HepG2 (cell line): ENCODE results near the gene FBH1. TPM values are rescaled to one million over a fixed set of nuclear protein-coding genes. Genes with fewer than 3 reads are reported as not detected.

Source experiments
- ATAC-seq: fragments of 200-7000 bp; cut with Tn5 transposase; 3 replicates; pipeline ENCODE4 v1.9.1; 2020; ENCODE audit warnings: mild to moderate bottlenecking, moderate library complexity
- BruUV-seq: library from RNA; stranded (reverse); fragments of 400-500 nt; replicated peaks from 2 replicates; lab custom pipeline; 2021; lab: Mats Ljungman, UMichigan
- CTCF ChIA-PET: fragments of 300-600 bp; formaldehyde crosslinking; extraction: SDS; loops from one replicate; lab custom pipeline; 2021; ENCODE audit warnings: low total read pairs, inconsistent platforms, low intra/inter-chr PET ratio; lab: Yijun Ruan, JAX
- POLR2A ChIA-PET: fragments of 350-600 bp; sonication (Branson Sonifier 250); formaldehyde crosslinking; loops from one replicate; lab custom pipeline; 2020; ENCODE audit warnings: antibody characterized with exemption, inconsistent platforms; lab: Yijun Ruan, JAX
- DNase-seq: peaks from one replicate; pipeline ENCODE4 v3.0.0-alpha.2; 2015; ENCODE audit warnings: low spot score
- FAIRE-seq: peaks from 3 replicates; lab custom pipeline; 2011; peaks lifted over from hg19 to GRCh38; lab: Jason Lieb, UNC
- H2AFZ ChIP-seq: one replicate; pipeline ENCODE4 v1.6.1; 2011; ENCODE audit warnings: low read length, inconsistent platforms
- H3K27ac ChIP-seq: fragments of 300-600 bp; 3 replicates; pipeline ENCODE4 v1.8.0; 2011; ENCODE audit warnings: mixed run types, mild to moderate bottlenecking, mixed read lengths, low read length, inconsistent platforms; ENCODE audit not compliant: insufficient read depth; ENCODE audit errors: extremely low read length
- H3K27me3 ChIP-seq, 2 experiments: fragments of 200-600 bp in 1 of 2; 2 replicates in 1 of 2; 3 replicates in 1 of 2; pipeline versions ENCODE4 v1.6.0 to v1.8.0; 2011; ENCODE audit warnings: low read length in 2 of 2, mild to moderate bottlenecking in 2 of 2, moderate library complexity in 2 of 2, inconsistent platforms in 1 of 2; ENCODE audit not compliant: insufficient read depth in 2 of 2, control insufficient read depth in 1 of 2
- H3K36me3 ChIP-seq, 2 experiments: fragments of 200-600 bp in 1 of 2; replicated peaks in 1 of 2; 2 replicates in 1 of 2; 3 replicates in 1 of 2; pipeline versions ENCODE4 v1.5.1 to v1.8.0; 2011; ENCODE audit warnings: low read length in 2 of 2, inconsistent platforms in 1 of 2; ENCODE audit not compliant: insufficient read depth in 2 of 2, control insufficient read depth in 1 of 2
- H3K4me1 ChIP-seq: 2 replicates; pipeline ENCODE4 v1.5.1; 2012; ENCODE audit warnings: low read length, inconsistent platforms; ENCODE audit not compliant: insufficient read depth
- H3K4me2 ChIP-seq: 2 replicates; pipeline ENCODE4 v1.6.0; 2011; ENCODE audit warnings: low read depth, low read length, inconsistent platforms
- H3K4me3 ChIP-seq, 3 experiments: fragments of 200-600 bp in 1 of 3; sonication (generic), shearing (Covaris generic) in 1 of 3; replicated peaks in 1 of 3; 2 replicates each; pipeline ENCODE4 v1.5.1; 2011 to 2016; ENCODE audit warnings: low read length in 3 of 3, inconsistent platforms in 2 of 3, low read depth in 2 of 3, mild to moderate bottlenecking in 2 of 3, control low read depth in 1 of 3, mixed read lengths in 1 of 3; ENCODE audit not compliant: insufficient read depth in 1 of 3
- H3K79me2 ChIP-seq: one replicate; pipeline ENCODE4 v1.6.1; 2011; ENCODE audit warnings: low read length, inconsistent platforms; ENCODE audit not compliant: insufficient read depth
- H3K9ac ChIP-seq: 2 replicates; pipeline ENCODE4 v1.6.0; 2011; ENCODE audit warnings: mild to moderate bottlenecking, low read depth, low read length, inconsistent platforms; ENCODE audit not compliant: insufficient read depth
- H3K9me3 ChIP-seq: 2 replicates; pipeline ENCODE4 v1.5.1; 2012; ENCODE audit warnings: mild to moderate bottlenecking, low read length
- H4K20me1 ChIP-seq: 2 replicates; pipeline ENCODE4 v1.6.0; 2011; ENCODE audit warnings: inconsistent platforms, mild to moderate bottlenecking, low read length, moderate library complexity; ENCODE audit not compliant: insufficient read depth
- ADNP ChIP-seq: sonication (generic); formaldehyde crosslinking; IDR thresholded peaks from 2 replicates; pipeline ENCODE4 v1.4.0; 2020; ENCODE audit warnings: missing genetic modification reagents
- CBX1 ChIP-seq: IDR thresholded peaks from one replicate; pipeline ENCODE4 v1.6.1; 2016; ENCODE audit warnings: antibody characterized with exemption, low read depth
- CHCHD3 ChIP-seq: sonication (generic); formaldehyde crosslinking; IDR thresholded peaks from 2 replicates; pipeline ENCODE4 v1.8.0; 2022; ENCODE audit warnings: mild to moderate bottlenecking, missing genetic modification reagents, moderate library complexity
- HMG20B ChIP-seq: conservative IDR thresholded peaks from 2 replicates; pipeline ENCODE4 v1.6.1; 2016; ENCODE audit warnings: missing genetic modification reagents, missing compliant biosample characterization
- IKZF4 ChIP-seq: sonication (generic); formaldehyde crosslinking; IDR thresholded peaks from 2 replicates; pipeline ENCODE4 v1.5.1; 2020; ENCODE audit warnings: borderline replicate concordance, mild to moderate bottlenecking, low read depth, missing genetic modification reagents; ENCODE audit errors: not compliant biosample characterization
- POLR2G ChIP-seq: fragments of 200-400 bp; formaldehyde crosslinking; IDR thresholded peaks from 2 replicates; pipeline ENCODE4 v1.6.1; 2018; ENCODE audit warnings: mild to moderate bottlenecking, low read depth, low read length, moderate library complexity
- SP140L ChIP-seq: sonication (generic); formaldehyde crosslinking; IDR thresholded peaks from 2 replicates; pipeline ENCODE4 v1.4.0; 2020; ENCODE audit warnings: missing genetic modification reagents, borderline replicate concordance
- ZBTB26 ChIP-seq: IDR thresholded peaks from 2 replicates; pipeline ENCODE4 v1.6.1; 2016; ENCODE audit warnings: missing compliant biosample characterization, missing genetic modification reagents, borderline replicate concordance
- ZNF3 ChIP-seq: IDR thresholded peaks from 2 replicates; pipeline ENCODE4 v1.7.0; 2017; ENCODE audit warnings: inconsistent platforms
- ZNF367 ChIP-seq: sonication (generic); formaldehyde crosslinking; IDR thresholded peaks from 2 replicates; pipeline ENCODE4 v1.4.0; 2020; ENCODE audit warnings: missing genetic modification reagents, borderline replicate concordance
- ZNF576 ChIP-seq: sonication (generic); formaldehyde crosslinking; IDR thresholded peaks from 2 replicates; pipeline ENCODE4 v1.4.0; 2020; ENCODE audit warnings: mild to moderate bottlenecking, missing genetic modification reagents
- ZNF720 ChIP-seq: sonication (generic); formaldehyde crosslinking; IDR thresholded peaks from 2 replicates; pipeline ENCODE4 v1.4.0; 2020; ENCODE audit warnings: missing genetic modification reagents
- WGBS: methylation state at CpG from one replicate; pipeline ENCODE4 v1.1.6; 2017; ENCODE audit warnings: low lambda C conversion rate; 5-methylcytosine and 5-hydroxymethylcytosine counted together
- in situ Hi-C: cut with HindIII; loops from 2 replicates; pipeline ENCODE4 v1.10.0; 2017; ENCODE audit warnings: low pct_unique_long_range_greater_than_20kb; ENCODE audit not compliant: extremely low pct_ligation_motif_present
- intact Hi-C: fragments of 100-400 bp; cut with micrococcal nuclease; formaldehyde crosslinking; loops from one replicate; pipeline ENCODE4 v1.10.0; 2022; ENCODE audit not compliant: unreplicated experiment
- polyA plus RNA-seq, 8 experiments: library from polyadenylated mRNA; depleted of rRNA in 3 of 8; stranded (reverse) in 7 of 8; unstranded in 1 of 8; fragments of >200 nt; fragmentation: Illumina TruSeq in 4 of 8; extraction: Trizol in 4 of 8; gene quantifications; 2 replicates each; pipeline versions ENCODE4 v1.2.1 to v1.2.3, GENCODE V29; 2011 to 2016; ENCODE audit warnings: low read depth in 4 of 8, missing spikeins in 1 of 8, mixed read lengths in 1 of 8; ENCODE audit not compliant: insufficient read depth in 1 of 8
- total RNA-seq, 5 experiments: library from RNA; depleted of rRNA; stranded (reverse); fragments of >200 nt; fragmentation: Illumina TruSeq; extraction: Trizol; gene quantifications; 2 replicates each; pipeline ENCODE4 v1.2.3, GENCODE V29; 2016; ENCODE audit warnings: low read depth in 1 of 5

FBH1 gene
- total and polyA plus RNA-seq, 2 of the 13 experiments (the other 11 are each of a cell fraction or from before 2014, with no cell fraction given) = 48.8 to 60.3 TPM

- Histone ChIP-seq H3K9ac (no peak overlapping the region), H3K9me3 (no peaks in the 10 kb centered on the region), H3K4me3 (no peak overlapping the region), H3K79me2 (peaks cover 36% of the 10 kb centered on the region), H3K27me3 (no peaks in the 10 kb centered on the region; a peak in 1 of 5 replicates), H3K4me1 (peaks cover 41% of the 10 kb centered on the region), H3K27ac (no peak overlapping the region), H4K20me1 (peaks cover 4% of the 10 kb centered on the region), H2AFZ (no peak overlapping the region), H3K4me2 (peak overlapping the region; percentile 47; the same call in 1 of the 2 replicates), H3K36me3 (peaks cover 11 to 34% of the 10 kb centered on the region in 2 experiments)
- DNase-seq (no peak), ATAC-seq (no peak), FAIRE-seq (no peak)
- POLR2A ChIA-PET = interaction anchor here (1.6 kb wide), 1 partner anchor 196 kb away, joined by 3 read pairs; no protein-coding TSS in a partner anchor
- CTCF ChIA-PET = no interaction called here
- intact Hi-C loops = loop anchor here (5.0 kb wide), 2 partner anchors 75 to 205 kb away; partner anchors contain the start of genes GDI2 and TASOR2
- WGBS = 0% methylated on average over 1 of the region's 1 CpG
- no TSS peak for BruUV-seq
- in situ Hi-C loops = no loop called here
- TF ChIP-seq IKZF4 (CRISPR knock-in tag) = no peak
- TF ChIP-seq CBX1 = no peak
Observed at GRCh38 chr10:5887029-5887428, 3.0 kb upstream of the FBH1 start.

GRCh38 chr10:5887641-5888040 is 2.4 kb upstream of the FBH1 start:
- TF ChIP-seq ZNF720 (CRISPR knock-in tag) = no peak
- no peak for TF ChIP-seq ZBTB26
- no peak for TF ChIP-seq ZNF367 (CRISPR knock-in tag)
- TF ChIP-seq HMG20B = no peak
- TF ChIP-seq POLR2G = no peak
- TF ChIP-seq CHCHD3 (CRISPR knock-in tag) = no peak
- TF ChIP-seq ZNF3 (CRISPR knock-in tag) = no peak
- TF ChIP-seq ADNP (CRISPR knock-in tag) = no peak
- TF ChIP-seq ZNF576 (CRISPR knock-in tag) = no peak
- no peak for TF ChIP-seq SP140L (CRISPR knock-in tag)
- Histone ChIP-seq H3K9ac (no peak overlapping the region; the same call in 1 of the 2 replicates), H4K20me1 (peaks cover 8% of the 10 kb centered on the region), H3K27ac (peak overlapping the region; percentile 84), H3K27me3 (no peaks in the 10 kb centered on the region; a peak in 1 of 5 replicates), H3K9me3 (no peaks in the 10 kb centered on the region), H3K4me1 (peaks cover 47% of the 10 kb centered on the region), H2AFZ (no peak overlapping the region), H3K36me3 (peaks cover 11 to 27% of the 10 kb centered on the region in 2 experiments), H3K4me2 (peak overlapping the region; percentile 88), H3K4me3 (peak overlapping the region in 1 of 3 experiments; percentile 86; a peak in 3 of 6 replicates), H3K79me2 (peaks cover 42% of the 10 kb centered on the region)
- ATAC-seq (no peak), DNase-seq (no peak), FAIRE-seq (no peak)
- intact Hi-C loops = loop anchor here (5.0 kb wide), 2 partner anchors 75 to 205 kb away; partner anchors contain the start of genes GDI2 and TASOR2
- BruUV-seq = no TSS peak
- WGBS = 96% methylated on average over 8 of the region's 8 CpGs
- CTCF ChIA-PET = no interaction called here
- POLR2A ChIA-PET = interaction anchor here (1.3 to 2.9 kb wide), 5 partner anchors 13 to 196 kb away, joined by 3 to 28 read pairs (median 6); partner anchors contain the start of gene GDI2
- in situ Hi-C loops = no loop called here
